ENCODE results near the gene IPO4. TPM values are rescaled to one million over a fixed set of nuclear protein-coding genes. Genes with fewer than 3 reads are reported as not detected.

IPO4 gene
- total RNA-seq, 2 donors from 2014 or later = 12.1 to 15.7 TPM

- Histone ChIP-seq H3K27me3 (no peaks in the 10 kb centered on the region), H3K4me3 (no peak overlapping the region), H3K27ac (no peak overlapping the region), H3K4me1 (peaks cover 0 to 26% of the 10 kb centered on the region in 2 donors), H3K36me3 (peaks cover 39% of the 10 kb centered on the region), H3K9me3 (no peaks in the 10 kb centered on the region)
- no peak for DNase-seq (ENCODE audit: low spot score)
- TF ChIP-seq, protein P1, sequence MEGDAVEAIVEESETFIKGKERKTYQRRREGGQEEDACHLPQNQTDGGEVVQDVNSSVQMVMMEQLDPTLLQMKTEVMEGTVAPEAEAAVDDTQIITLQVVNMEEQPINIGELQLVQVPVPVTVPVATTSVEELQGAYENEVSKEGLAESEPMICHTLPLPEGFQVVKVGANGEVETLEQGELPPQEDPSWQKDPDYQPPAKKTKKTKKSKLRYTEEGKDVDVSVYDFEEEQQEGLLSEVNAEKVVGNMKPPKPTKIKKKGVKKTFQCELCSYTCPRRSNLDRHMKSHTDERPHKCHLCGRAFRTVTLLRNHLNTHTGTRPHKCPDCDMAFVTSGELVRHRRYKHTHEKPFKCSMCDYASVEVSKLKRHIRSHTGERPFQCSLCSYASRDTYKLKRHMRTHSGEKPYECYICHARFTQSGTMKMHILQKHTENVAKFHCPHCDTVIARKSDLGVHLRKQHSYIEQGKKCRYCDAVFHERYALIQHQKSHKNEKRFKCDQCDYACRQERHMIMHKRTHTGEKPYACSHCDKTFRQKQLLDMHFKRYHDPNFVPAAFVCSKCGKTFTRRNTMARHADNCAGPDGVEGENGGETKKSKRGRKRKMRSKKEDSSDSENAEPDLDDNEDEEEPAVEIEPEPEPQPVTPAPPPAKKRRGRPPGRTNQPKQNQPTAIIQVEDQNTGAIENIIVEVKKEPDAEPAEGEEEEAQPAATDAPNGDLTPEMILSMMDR (IDR thresholded peaks at IDR 0.05) = no peak
Observed at GRCh38 chr14:24184104-24184970, 4.3 kb downstream of the IPO4 start.

- Histone ChIP-seq H3K4me1 (peaks cover 0 to 18% of the 10 kb centered on the region in 2 donors), H3K27ac (no peak overlapping the region), H3K9me3 (no peaks in the 10 kb centered on the region), H3K36me3 (peaks cover 39% of the 10 kb centered on the region), H3K27me3 (no peaks in the 10 kb centered on the region), H3K4me3 (no peak overlapping the region)
- no peak for DNase-seq (ENCODE audit: low spot score)
- TF ChIP-seq, protein P1 (IDR thresholded peaks at IDR 0.05) = no peak
Observed at GRCh38 chr14:24183014-24183481, 5.6 kb downstream of the IPO4 start.

DNA sequence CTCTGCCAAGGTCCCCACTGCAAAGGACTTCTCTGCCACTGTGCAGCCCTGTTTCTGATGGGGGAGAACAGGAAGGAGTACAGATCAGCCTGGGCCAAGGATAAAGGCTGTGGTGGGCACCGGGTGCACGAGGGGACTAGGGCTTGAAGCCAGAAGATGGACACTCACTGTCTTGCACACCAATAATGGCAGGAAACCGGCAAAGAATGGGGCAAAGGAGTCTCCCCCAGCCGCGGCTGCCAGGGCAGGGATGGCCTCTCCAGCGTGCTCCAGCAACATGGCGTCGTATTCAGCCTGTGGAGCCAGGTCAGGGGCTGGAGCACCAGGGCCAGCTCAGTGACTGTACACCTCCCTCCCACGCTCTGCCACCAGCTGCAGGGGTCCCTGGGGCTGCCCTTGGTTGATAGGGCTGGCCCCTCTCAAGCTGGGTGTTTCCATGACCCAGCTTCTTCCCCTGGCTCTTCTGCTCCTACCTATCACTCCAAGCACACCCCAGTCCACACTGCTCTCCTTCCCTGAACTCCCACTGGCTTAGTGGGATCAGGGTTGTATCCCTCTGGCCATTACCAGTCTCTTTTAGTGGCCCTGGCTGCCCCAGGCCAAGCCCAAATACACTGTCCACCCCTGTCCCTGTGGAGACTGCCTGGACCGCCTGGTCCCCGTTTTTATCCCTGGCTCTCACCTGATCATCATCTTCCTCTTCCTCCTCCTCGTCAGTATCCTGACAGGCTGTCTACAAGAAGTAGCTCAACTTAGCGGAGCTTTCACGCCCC, 6.3 kb downstream of the IPO4 start:
- peaks cover 39% of the 10 kb centered on the region for H3K36me3 ChIP-seq
- H3K27me3 ChIP-seq = no peaks in the 10 kb centered on the region
- H3K27ac ChIP-seq = no peak overlapping the region
- no peak overlapping the region for H3K4me3 ChIP-seq
- no peaks in the 10 kb centered on the region for H3K9me3 ChIP-seq
- TF ChIP-seq, protein P1 (IDR thresholded peaks at IDR 0.05) = no peak
- peaks cover 0 to 10% of the 10 kb centered on the region in 2 donors for H3K4me1 ChIP-seq
- no peak for DNase-seq (ENCODE audit: low spot score)

GRCh38 chr14:24181371-24182077, 7.1 kb downstream of the IPO4 start:
- Histone ChIP-seq H3K4me1 (peaks cover 0 to 10% of the 10 kb centered on the region in 2 donors), H3K36me3 (peaks cover 39% of the 10 kb centered on the region), H3K27me3 (no peaks in the 10 kb centered on the region), H3K4me3 (no peak overlapping the region), H3K9me3 (no peaks in the 10 kb centered on the region), H3K27ac (no peak overlapping the region)
- TF ChIP-seq, protein P1 (IDR thresholded peaks at IDR 0.05) = no peak
- no peak for DNase-seq (ENCODE audit: low spot score)

DNA sequence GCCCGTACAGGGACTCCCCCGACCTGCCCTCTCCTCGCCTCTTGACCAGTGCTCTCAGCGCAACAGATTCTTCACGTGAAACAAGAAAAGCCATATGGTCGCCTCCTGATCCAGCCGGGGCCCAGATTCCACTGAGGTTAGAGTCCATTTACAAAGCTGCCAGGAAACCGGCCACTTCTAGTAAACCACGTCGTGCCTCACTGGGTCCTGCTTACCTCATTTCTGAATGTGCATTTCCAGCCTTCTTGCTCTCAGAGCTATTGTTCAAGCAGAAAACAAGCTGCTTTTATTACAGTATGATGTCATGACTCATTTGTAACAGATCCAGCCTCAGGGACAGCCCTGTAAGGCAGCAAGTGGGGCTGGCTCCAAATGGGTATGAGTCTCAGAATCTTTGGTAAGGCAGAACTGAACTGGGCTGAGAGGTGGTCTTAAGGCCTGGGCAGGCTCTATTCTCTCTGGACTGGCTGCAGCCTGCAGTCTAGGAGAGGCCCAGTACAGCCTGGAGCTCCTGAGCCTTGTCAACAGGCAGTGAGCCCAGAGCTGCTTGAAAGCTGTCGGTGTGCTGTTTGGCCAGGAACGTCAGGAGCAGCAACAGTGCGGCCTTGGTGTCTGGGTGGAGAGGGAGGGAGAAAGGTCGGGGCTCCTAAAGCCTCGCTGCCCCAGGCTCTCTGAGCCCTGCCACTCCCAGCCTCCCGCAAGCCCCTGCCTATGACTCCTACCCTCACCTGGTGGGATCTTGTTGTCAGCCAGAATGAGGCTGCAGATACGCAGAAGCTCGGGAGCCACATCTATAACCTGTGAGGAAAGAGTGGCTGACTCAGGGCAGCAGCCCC, 8.4 kb downstream of the IPO4 start:
- TF ChIP-seq, protein P1 (IDR thresholded peaks at IDR 0.05) = no peak
- DNase-seq (ENCODE audit: low spot score) = peak; percentile 66
- no peaks in the 10 kb centered on the region for H3K27me3 ChIP-seq
- peaks cover 0 to 10% of the 10 kb centered on the region in 2 donors for H3K4me1 ChIP-seq
- no peak overlapping the region for H3K4me3 ChIP-seq
- H3K36me3 ChIP-seq = peaks cover 39% of the 10 kb centered on the region
- peak overlapping the region; percentile 48 for H3K27ac ChIP-seq
- H3K9me3 ChIP-seq = no peaks in the 10 kb centered on the region

All from right atrium auricular region (tissue), 2 donors.